Stimulated activated CD4-positive, alpha-beta T cell treated with anti-CD3 and anti-CD28 coated beads, Interleukin-4, amount 100 ng/mL, for 1 hour (primary cell): Measurements from ENCODE around the gene PAX2.

Experiments used
- DNase-seq: peaks from one replicate; pipeline ENCODE4 v3.0.0-alpha.2; 2020

The PAX2 gene

GRCh38 chr10:100725071-100725471 is 20.3 kb upstream of the PAX2 start:
- no peak for DNase-seq

DNA sequence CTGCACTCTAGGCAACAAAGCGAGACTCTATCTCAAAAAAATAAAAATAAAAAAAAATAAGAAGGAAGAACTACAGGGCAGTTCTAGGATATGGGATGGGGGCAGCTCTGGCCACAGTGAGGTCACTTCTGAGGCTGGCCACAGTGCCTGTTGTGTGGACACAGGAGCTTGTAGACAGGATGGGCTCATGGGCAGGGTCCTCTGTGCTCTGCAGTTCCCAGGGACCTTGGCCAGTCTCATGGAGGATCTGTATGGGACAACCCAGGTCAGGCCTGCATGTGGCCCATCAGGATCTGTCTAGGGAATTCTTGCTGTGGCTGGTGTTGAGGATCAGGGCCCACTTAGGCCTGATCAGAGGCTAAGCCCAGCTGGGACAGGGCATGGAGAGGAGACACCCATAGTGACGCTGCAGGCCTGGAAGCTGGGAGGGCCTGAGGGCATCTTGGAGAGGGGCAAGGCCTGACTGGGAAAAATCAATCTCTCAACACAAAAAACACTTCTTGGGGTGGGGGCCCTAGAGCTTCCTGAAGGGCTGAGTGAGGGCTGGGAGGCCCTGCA is 19.4 kb upstream of the PAX2 start:
- no peak for DNase-seq

DNA sequence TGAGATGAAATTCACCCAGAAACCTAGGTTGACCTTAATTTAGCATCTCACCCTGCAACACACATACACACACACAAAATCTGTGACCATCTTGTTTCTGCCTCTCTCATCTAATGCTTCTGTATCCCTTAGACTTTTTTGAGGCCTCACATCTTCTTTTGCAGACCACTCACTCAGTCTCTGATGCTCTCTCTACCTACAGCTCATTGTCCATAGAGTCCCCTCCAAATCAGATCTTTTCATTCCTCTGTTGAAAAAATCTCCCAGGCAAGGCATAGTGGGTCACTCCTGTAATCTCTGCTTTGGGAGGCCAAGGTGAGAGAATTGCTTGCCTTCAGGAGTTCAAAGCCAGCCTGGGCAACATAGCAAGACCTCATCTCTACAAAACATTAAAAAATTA is 17.6 kb upstream of the PAX2 start:
- no peak for DNase-seq

DNA sequence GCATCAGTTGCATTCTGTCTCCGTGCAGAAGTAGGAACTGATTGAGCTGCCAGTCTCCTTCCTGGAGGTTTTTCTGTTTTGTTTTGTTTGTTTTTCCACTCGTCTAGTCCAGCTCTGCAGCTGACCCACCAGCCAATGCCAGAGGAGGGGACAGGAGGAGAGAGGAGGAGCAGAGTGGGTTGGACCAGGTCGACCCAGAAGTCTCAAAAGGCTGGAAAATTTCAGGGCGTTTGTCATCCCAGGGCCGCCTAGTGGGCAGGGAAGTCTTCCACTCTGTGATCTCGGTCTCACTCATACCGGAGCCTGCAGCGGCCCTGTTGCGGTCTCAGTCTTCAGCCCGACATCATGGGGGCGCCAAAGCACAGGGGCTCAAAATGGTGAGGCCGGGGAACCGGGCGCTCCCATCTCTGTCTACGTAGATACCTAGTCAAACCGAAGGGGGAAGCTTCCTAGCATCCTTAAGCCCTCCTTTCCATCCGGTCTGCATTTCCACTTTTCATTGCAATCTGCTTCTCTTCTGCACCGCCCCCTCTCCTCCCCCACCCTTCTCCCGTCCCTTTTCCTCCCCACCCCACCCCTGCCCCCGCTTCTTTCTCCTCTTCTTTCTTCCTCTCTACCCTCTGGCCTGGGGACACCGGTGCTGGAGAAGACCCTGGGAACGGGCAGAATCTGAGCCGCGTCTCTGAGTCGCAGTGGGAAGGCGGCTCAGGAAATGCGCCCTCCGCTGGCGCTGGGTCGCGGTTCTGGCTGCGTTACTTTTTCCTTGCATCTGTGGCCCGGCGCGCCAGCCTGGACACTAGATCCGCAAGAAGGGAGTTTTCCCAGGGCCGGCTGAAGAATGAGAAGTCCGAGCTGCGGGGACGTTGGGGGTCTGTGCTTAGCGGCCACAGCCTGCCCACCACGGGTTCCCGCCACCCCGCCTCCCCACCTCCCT is 16.2 kb upstream of the PAX2 start:
- DNase-seq: no peak

GRCh38 chr10:100729862-100730724 is 15.3 kb upstream of the PAX2 start:
- no peak for DNase-seq

GRCh38 chr10:100730725-100731406 is 14.5 kb upstream of the PAX2 start:
- peak; percentile 38 for DNase-seq

- no peak for DNase-seq
These were observed 13.8 kb upstream of the PAX2 start for GRCh38 chr10:100731407-100732240.

DNA sequence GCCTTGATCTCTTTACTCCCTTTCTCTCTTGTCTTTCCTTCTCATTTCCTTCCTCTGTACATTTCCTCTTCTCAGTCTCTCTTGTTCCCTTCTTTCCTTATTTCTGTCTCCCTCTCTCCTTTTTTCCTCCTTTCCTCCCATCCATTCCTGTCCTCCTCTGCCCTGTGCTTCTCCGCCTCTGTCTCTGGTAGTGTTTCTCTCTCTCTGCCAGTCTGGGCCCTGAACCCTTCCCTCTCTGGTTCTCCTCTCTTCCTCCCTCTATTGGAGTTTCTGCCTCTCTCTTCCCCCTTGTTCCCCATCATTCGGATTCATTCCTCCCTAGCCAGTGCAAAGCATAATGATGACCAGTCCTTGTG is 13.2 kb upstream of the PAX2 start:
- no peak for DNase-seq

DNA sequence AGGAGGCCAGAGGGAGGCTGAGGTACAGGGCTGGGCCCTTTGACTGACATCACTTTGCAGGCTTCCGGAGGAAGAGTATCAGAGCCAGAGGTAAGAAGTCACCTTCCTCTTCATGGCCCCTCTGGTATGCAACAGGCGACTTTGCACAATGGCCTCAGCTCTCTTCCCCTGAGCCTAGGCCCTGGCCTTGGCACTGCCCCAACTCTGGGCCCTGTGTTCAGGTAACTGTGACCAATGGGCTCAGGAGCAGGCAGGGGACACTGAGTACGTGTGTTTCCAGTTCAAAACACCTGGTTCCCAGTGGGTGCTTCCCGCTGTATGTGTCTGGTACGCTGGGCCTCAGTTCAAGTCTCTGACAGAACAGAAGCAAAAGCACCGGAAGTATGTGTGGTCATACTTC is 12.1 kb upstream of the PAX2 start:
- no peak for DNase-seq

- no peak for DNase-seq
These were observed 10.9 kb upstream of the PAX2 start for GRCh38 chr10:100734295-100735086.

GRCh38 chr10:100735087-100735336 is 10.4 kb upstream of the PAX2 start:
- no peak for DNase-seq

GRCh38 chr10:100735337-100736143 is 9.8 kb upstream of the PAX2 start:
- no peak for DNase-seq

DNA sequence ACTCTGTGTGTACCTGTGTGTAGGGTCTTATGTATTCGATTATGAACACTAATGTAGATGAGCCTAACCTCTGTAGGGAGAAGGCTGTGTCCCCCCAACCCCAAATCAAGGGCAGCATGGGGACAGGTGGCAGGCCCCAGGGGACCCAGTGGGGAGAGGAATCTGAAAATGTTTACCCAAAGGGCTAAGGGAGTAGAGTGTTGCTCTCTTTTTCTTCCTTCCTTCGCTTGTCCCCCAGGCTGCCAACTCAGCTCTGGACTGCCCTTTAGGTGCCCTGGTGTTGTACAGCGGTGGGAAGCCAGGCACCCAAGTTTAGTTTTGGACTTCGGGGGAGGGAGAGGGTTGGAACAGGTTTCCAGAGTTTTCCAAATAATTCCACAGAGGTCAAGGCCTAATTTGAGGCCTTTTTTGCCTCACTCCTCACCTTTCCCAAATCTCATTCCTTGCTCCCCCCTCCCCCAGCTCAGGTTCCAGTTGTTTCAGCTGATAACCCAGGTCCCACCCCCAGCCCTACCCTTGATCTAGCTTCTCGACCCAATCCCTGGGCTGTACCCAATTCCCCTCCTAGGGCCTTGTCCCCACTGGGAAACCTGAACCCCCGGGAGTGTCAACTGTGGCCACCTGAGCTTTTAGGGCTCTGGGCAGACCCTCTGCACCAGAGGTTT is 9.1 kb upstream of the PAX2 start:
- no peak for DNase-seq

DNA sequence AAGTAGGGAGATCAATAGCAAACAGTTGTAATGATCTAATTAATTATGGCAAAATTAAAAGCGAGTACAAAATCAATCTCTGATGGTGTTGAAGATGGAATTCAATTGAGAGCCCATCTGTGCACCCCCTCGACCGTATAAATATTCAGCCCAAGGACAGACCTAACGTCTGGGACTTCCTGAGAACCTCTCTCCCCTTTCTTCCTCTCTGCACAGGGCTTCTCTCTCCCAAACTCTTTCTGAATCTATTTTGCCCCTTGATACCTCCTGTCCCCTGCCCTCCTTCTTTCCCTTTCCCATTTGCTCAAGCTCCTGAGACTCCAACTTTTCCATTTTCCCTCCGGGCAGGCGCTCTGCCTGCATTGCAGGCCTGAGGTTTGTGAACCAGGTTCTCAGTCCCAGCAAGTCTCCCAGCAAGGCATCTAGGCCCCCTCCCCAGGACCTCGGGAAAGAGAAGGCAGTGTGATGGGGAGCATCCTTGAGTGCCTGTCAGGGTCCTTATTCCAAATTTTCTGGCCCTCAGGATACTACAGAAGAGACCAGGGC is 8.5 kb upstream of the PAX2 start:
- no peak for DNase-seq

DNA sequence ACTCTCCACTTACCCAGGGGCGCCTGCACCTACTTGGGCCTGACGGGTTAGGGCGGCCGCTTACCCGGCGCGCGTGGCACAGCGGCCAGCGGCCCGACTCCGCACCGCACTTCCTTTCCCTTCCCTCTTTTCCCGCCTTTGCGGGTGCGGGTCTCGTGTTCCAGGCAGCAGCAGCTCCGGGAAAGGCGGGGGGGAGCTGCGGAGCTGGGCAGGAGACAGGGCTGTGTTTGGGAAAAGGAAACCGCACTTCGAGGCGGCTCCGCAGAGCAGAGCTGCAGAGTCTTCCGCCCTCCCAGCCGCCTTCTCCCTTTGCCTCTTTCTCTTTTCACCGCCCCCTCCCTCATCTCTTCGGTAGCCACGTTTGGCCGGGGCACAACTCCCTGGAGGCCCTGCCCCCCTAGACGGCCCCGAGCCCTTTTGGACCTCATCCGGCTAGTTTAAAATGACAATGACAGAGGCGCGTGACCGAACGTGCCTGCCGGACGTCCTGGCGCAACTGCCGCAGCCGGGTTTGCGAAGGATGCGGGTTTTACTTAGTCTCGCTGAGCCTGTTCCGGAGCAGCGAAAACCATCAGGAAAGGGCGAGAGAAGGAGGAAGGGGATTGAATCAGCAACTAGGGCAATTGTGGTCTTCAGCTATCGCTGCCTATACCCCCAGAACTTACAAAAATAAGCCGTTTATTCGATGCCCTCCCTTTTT is 7.9 kb upstream of the PAX2 start:
- no peak for DNase-seq

DNA sequence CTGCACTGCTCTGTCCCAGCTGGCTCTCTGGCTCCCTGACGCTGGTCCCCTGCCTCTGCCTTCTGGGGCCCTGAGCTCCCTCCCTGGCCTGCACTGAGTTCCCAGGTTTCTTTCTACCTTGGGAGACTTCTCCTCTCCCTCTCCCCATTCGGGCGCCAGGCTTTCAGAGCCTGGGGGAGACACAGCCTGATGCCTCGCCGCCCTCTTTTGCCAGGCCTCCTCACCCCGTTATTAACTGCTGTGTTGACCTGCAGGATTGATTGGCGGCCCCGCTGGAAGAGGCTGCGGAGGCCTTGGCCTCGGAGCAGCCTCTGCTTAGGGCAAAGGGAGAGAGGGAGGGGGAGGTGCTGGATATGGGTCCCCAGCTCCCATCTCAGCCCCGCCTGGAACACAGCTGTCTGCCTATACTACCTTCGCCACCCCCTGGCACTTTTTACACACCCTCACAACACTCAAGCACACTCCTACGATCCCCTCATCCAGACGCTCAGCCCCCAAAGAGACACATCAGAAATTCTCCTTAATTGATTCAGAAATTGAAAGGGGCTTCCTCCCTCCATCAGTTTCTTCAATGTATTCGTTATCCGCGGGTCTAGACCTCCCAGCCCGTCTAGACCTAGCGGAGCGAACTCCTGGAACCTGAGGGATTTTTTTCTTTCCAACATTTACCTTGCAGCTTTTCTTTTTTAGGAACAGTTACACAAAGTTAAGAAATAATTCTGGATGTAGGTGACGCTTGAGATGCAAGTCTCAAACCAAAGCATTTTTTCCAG is 7.1 kb upstream of the PAX2 start:
- DNase-seq: no peak

- DNase-seq: no peak
These were observed 5.6 kb upstream of the PAX2 start for GRCh38 chr10:100739517-100740368.
